D721Med (cell line): ENCODE measurements around the gene SUSD3.

Experiments used
- DNase-seq: peaks from one replicate; pipeline ENCODE4 v3.0.0; 2011; ENCODE audit warnings: low spot score; ENCODE audit not compliant: insufficient read length
- FAIRE-seq: peaks from 2 replicates; lab custom pipeline; 2011; peaks lifted over from hg19 to GRCh38; lab: Jason Lieb, UNC
- CTCF ChIP-seq: IDR thresholded peaks from 2 replicates; pipeline ENCODE4 v1.5.1; 2012; ENCODE audit warnings: mild to moderate bottlenecking, control low read depth; ENCODE audit not compliant: insufficient read depth; ENCODE audit errors: missing control alignments

The SUSD3 gene

GRCh38 chr9:93036887-93037475 lies 21.5 kb upstream of the SUSD3 start:
- FAIRE-seq (no peak), DNase-seq (no peak)
- no peak for TF ChIP-seq CTCF

GRCh38 chr9:93037476-93037971 lies 21.0 kb upstream of the SUSD3 start:
- no peak for FAIRE-seq
- TF ChIP-seq CTCF = no peak
- DNase-seq = no peak

- TF ChIP-seq CTCF = no peak
- DNase-seq (no peak), FAIRE-seq (no peak)
These were observed 19.6 kb upstream of the SUSD3 start for GRCh38 chr9:93038918-93039317.

- TF ChIP-seq CTCF = no peak
- FAIRE-seq (no peak), DNase-seq (no peak)
These were observed 19.0 kb upstream of the SUSD3 start for GRCh38 chr9:93039456-93039855.

GRCh38 chr9:93039976-93040375 lies 18.5 kb upstream of the SUSD3 start:
- TF ChIP-seq CTCF = no peak
- FAIRE-seq (no peak), DNase-seq (no peak)

GRCh38 chr9:93040409-93040808 lies 18.1 kb upstream of the SUSD3 start:
- no peak for FAIRE-seq
- DNase-seq = no peak
- no peak for TF ChIP-seq CTCF

- DNase-seq (no peak), FAIRE-seq (no peak)
- no peak for TF ChIP-seq CTCF
These were observed 17.2 kb upstream of the SUSD3 start for GRCh38 chr9:93041108-93041802.
